Keratinocyte (primary cell): ENCODE measurements around the gene OPN1SW. TPM values are rescaled to one million over a fixed set of nuclear protein-coding genes. Genes with fewer than 3 reads are reported as not detected.

Experiments used
- DNase-seq: peaks from one replicate; pipeline ENCODE4 v3.0.0-alpha.2; 2011; ENCODE audit warnings: low read depth, missing footprints, low spot score
- FAIRE-seq: peaks from 2 replicates; lab custom pipeline; 2011; peaks lifted over from hg19 to GRCh38; lab: Jason Lieb, UNC
- H2AFZ ChIP-seq: 2 replicates; pipeline ENCODE4 v1.6.0; 2012; ENCODE audit warnings: low read length, control low read depth, inconsistent platforms; ENCODE audit not compliant: control insufficient read depth
- H3K27ac ChIP-seq: 2 replicates; pipeline ENCODE4 v1.5.1; 2011; ENCODE audit warnings: low read length; ENCODE audit not compliant: control insufficient read depth, insufficient read depth
- H3K27me3 ChIP-seq: 3 replicates; pipeline ENCODE4 v1.6.0; 2011; ENCODE audit warnings: low read length; ENCODE audit not compliant: control insufficient read depth, insufficient read depth; ENCODE audit errors: extremely low read depth
- H3K36me3 ChIP-seq, 2 experiments: 2 replicates in 1 of 2; 3 replicates in 1 of 2; pipeline ENCODE4 v1.5.1; 2011; ENCODE audit warnings: low read length in 2 of 2, mild to moderate bottlenecking in 1 of 2; ENCODE audit not compliant: control insufficient read depth in 2 of 2, insufficient read depth in 2 of 2; ENCODE audit errors: extremely low read depth in 1 of 2
- H3K4me1 ChIP-seq: 3 replicates; pipeline ENCODE4 v1.5.1; 2011; ENCODE audit warnings: low read length; ENCODE audit not compliant: control insufficient read depth, insufficient read depth; ENCODE audit errors: extremely low read depth
- H3K4me2 ChIP-seq: 3 replicates; pipeline ENCODE4 v1.6.0; 2011; ENCODE audit warnings: low read depth, low read length; ENCODE audit not compliant: control insufficient read depth, insufficient read depth; ENCODE audit errors: extremely low read depth
- H3K4me3 ChIP-seq, 3 experiments: fragments of 200-600 bp in 1 of 3; sonication (generic) in 1 of 3; 2 replicates in 2 of 3; 3 replicates in 1 of 3; pipeline ENCODE4 v1.5.1; 2011 to 2016; ENCODE audit warnings: low read length in 3 of 3, mild to moderate bottlenecking in 3 of 3, control low read depth in 2 of 3, inconsistent platforms in 1 of 3, low read depth in 1 of 3, mixed read lengths in 1 of 3, mixed run types in 1 of 3, moderate library complexity in 1 of 3; ENCODE audit not compliant: control insufficient read depth in 2 of 3, insufficient read depth in 2 of 3; ENCODE audit errors: extremely low read depth in 1 of 3
- H3K79me2 ChIP-seq: 2 replicates; pipeline ENCODE4 v1.6.0; 2012; ENCODE audit warnings: low read length; ENCODE audit not compliant: control insufficient read depth, insufficient read depth
- H3K9ac ChIP-seq: 3 replicates; pipeline ENCODE4 v1.6.0; 2011; ENCODE audit warnings: low read length; ENCODE audit not compliant: control insufficient read depth, insufficient read depth; ENCODE audit errors: extremely low read depth
- H3K9me1 ChIP-seq: 3 replicates; pipeline ENCODE4 v1.6.0; 2011; ENCODE audit warnings: low read length; ENCODE audit not compliant: control insufficient read depth, insufficient read depth; ENCODE audit errors: extremely low read depth
- H3K9me3 ChIP-seq: 2 replicates; pipeline ENCODE4 v1.5.1; 2012; ENCODE audit warnings: low read depth, low read length; ENCODE audit not compliant: control insufficient read depth
- H4K20me1 ChIP-seq: 3 replicates; pipeline ENCODE4 v1.6.0; 2011; ENCODE audit warnings: low read length; ENCODE audit not compliant: control insufficient read depth, insufficient read depth; ENCODE audit errors: extremely low read depth
- CTCF ChIP-seq, 3 experiments: IDR thresholded peaks in 1 of 3; conservative IDR thresholded peaks in 1 of 3; optimal IDR thresholded peaks in 1 of 3; 2 replicates in 2 of 3; 3 replicates in 1 of 3; pipeline versions ENCODE3 to v1.5.1; 2011; ENCODE audit warnings: low read length in 3 of 3, mild to moderate bottlenecking in 3 of 3, moderate library complexity in 2 of 3, control low read depth in 1 of 3, inconsistent platforms in 1 of 3; ENCODE audit not compliant: insufficient read depth in 2 of 3; ENCODE audit errors: extremely low read depth in 1 of 3
- EZH2 ChIP-seq: IDR thresholded peaks from one replicate; pipeline ENCODE4 v1.6.1; 2012; ENCODE audit warnings: inconsistent platforms, mild to moderate bottlenecking, low read length, moderate library complexity
- dilution Hi-C: fragments of 300-500 bp; cut with MboI; formaldehyde crosslinking; loops from one replicate; pipeline ENCODE4 v1.7.0; 2020; ENCODE audit warnings: low sequenced_read_pairs; ENCODE audit not compliant: extremely low pct_ligation_motif_present
- polyA plus RNA-seq, 5 experiments: library from polyadenylated mRNA; depleted of rRNA in 3 of 5; stranded (reverse) in 3 of 5; stranded (forward) in 1 of 5; unstranded in 1 of 5; fragments of >200 nt; gene quantifications; 1 replicate in 1 of 5; 2 replicates in 3 of 5; 3 replicates in 1 of 5; pipeline versions ENCODE4 v1.2.1 to v1.2.3, GENCODE V29; 2011 to 2012; ENCODE audit warnings: missing spikeins in 2 of 5, low read depth in 1 of 5, low replicate concordance in 1 of 5

Gene OPN1SW
- polyA plus RNA-seq, 1 donor (not counting 4 experiments of a cell fraction or from before 2014, with no cell fraction given) = not detected

DNA sequence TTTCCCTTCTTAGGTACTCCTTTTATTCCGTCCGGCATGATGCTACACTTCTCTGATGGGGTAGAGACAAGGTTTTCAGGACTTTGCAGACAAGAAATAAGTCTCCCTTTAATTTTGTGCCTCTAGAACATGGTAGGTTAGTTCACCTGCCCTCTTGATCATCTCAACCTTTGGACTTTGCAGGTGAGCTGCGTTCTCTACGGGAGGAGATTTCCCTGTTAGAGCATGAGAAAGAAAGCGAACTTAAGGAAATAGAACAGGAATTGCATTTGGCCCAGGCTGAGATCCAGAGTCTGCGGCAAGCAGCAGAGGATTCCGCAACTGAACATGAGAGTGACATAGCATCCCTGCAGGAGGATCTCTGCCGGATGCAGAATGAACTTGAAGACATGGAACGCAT is 25.4 kb upstream of the OPN1SW start:
- FAIRE-seq (no peak), DNase-seq (no peak)
- Histone ChIP-seq H3K9ac (no peak overlapping the region), H3K4me2 (no peak overlapping the region), H3K79me2 (no peaks in the 10 kb centered on the region), H3K9me1 (no peaks in the 10 kb centered on the region), H3K36me3 (no peaks in the 10 kb centered on the region), H3K9me3 (no peaks in the 10 kb centered on the region), H4K20me1 (no peaks in the 10 kb centered on the region), H3K27ac (no peak overlapping the region), H3K4me3 (no peak overlapping the region), H3K27me3 (no peaks in the 10 kb centered on the region), H3K4me1 (no peaks in the 10 kb centered on the region), H2AFZ (no peak overlapping the region)
- TF ChIP-seq CTCF (optimal IDR thresholded peaks at IDR 0.05 in 1 of 3, IDR thresholded peaks at IDR 0.05 in 1 of 3, conservative IDR thresholded peaks at IDR 0.05 in 1 of 3; ENCODE audit: extremely low read depth in 1 of 3, insufficient read depth in 2 of 3, low read length in 3 of 3) (no peak), EZH2 (no peak)
- dilution Hi-C loops = no loop called here

DNA sequence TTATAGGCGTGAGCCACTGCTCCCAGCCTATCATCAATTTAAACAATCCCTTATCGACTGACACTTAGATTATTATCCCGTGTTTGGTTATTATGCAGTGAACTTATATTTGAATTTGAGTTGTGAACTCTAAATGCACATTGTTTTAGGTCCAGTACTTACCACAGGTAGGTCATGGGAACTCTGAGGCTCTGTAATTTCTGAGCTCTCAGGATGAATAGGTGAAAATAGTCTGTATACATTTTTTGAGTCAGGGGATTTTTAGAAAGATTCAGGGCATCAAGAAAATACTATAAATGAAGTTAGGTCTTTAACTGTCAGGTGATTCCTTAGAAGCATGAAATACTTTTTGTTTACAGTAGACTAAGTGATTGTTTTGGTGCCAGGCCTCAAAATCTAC is 25.0 kb upstream of the OPN1SW start:
- no peak overlapping the region for H3K9ac ChIP-seq
- H3K79me2 ChIP-seq = no peaks in the 10 kb centered on the region
- no peaks in the 10 kb centered on the region for H3K27me3 ChIP-seq
- no peaks in the 10 kb centered on the region for H3K9me3 ChIP-seq
- DNase-seq (no peak), FAIRE-seq (no peak)
- H4K20me1 ChIP-seq = no peaks in the 10 kb centered on the region
- no peak overlapping the region for H3K27ac ChIP-seq
- H2AFZ ChIP-seq = no peak overlapping the region
- no peaks in the 10 kb centered on the region for H3K9me1 ChIP-seq
- no peaks in the 10 kb centered on the region for H3K4me1 ChIP-seq
- dilution Hi-C loops = no loop called here
- H3K4me2 ChIP-seq = no peak overlapping the region
- no peaks in the 10 kb centered on the region for H3K36me3 ChIP-seq
- no peak overlapping the region for H3K4me3 ChIP-seq
- TF ChIP-seq EZH2 = no peak
- TF ChIP-seq CTCF (optimal IDR thresholded peaks at IDR 0.05 in 1 of 3, IDR thresholded peaks at IDR 0.05 in 1 of 3, conservative IDR thresholded peaks at IDR 0.05 in 1 of 3; ENCODE audit: extremely low read depth in 1 of 3, insufficient read depth in 2 of 3, low read length in 3 of 3) = no peak
